ENCODE measurements around the gene CTXN3.

DNA sequence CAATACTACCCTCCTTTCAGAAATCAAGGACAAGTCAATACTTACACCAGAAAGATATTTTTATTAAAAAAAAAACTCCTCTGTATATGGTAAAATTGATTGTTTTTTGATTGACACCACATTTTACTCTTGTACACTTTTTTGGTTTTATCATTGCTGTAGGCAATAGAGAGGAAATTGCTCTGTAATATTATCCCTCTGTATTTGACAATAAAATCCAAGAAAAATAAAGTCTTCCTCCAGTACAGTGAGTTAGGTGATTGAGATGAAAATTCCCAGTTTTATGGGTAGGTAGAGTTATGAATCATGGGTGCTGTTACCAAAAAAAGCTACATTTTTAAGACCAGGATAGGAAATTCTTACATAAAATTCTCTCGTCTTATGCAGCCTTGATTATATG, 31.7 kb downstream of the CTXN3 start:
- TF ChIP-seq, protein P1, sequence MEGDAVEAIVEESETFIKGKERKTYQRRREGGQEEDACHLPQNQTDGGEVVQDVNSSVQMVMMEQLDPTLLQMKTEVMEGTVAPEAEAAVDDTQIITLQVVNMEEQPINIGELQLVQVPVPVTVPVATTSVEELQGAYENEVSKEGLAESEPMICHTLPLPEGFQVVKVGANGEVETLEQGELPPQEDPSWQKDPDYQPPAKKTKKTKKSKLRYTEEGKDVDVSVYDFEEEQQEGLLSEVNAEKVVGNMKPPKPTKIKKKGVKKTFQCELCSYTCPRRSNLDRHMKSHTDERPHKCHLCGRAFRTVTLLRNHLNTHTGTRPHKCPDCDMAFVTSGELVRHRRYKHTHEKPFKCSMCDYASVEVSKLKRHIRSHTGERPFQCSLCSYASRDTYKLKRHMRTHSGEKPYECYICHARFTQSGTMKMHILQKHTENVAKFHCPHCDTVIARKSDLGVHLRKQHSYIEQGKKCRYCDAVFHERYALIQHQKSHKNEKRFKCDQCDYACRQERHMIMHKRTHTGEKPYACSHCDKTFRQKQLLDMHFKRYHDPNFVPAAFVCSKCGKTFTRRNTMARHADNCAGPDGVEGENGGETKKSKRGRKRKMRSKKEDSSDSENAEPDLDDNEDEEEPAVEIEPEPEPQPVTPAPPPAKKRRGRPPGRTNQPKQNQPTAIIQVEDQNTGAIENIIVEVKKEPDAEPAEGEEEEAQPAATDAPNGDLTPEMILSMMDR (IDR thresholded peaks at IDR 0.05; ENCODE audit: borderline replicate concordance, extremely low read depth, low read length, poor library complexity, severe bottlenecking) = no peak
- TF ChIP-seq EZH2 (IDR thresholded peaks at IDR 0.05; ENCODE audit: borderline replicate concordance, low read depth, low read length, severe bottlenecking) = no peak
